ENCODE measurements around the gene ZER1.

Gene ZER1

DNA sequence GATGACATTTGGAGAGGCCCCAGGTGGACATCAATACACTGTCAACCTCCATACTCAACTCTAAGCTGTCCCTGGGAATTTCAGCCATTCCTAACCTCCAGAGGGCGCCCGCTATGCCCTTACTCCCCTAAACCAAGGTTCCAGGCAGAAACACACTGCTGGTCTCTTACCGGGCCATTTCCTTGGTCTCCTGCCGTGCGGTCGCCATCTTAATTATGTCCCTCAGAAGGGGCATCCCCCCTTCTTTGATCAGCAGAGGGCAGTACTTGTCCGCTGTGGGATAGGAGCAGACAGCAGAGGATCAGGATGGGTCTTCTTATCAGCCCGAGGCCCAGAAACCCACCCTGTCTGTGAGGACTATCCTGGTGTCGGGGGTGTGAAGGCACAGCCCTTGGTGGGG lies 38.5 kb downstream of the ZER1 start:
- Mint-ChIP-seq H3K4me1 (ENCODE audit: low read depth) (peaks cover 2% of the 10 kb centered on the region), H3K27ac (no peak overlapping the region), H3K4me3 (no peak overlapping the region), H3K9me3 (no peaks in the 10 kb centered on the region), H3K36me3 (ENCODE audit: low read depth) (peaks cover 10% of the 10 kb centered on the region), H3K27me3 (ENCODE audit: low read depth) (no peaks in the 10 kb centered on the region)

DNA sequence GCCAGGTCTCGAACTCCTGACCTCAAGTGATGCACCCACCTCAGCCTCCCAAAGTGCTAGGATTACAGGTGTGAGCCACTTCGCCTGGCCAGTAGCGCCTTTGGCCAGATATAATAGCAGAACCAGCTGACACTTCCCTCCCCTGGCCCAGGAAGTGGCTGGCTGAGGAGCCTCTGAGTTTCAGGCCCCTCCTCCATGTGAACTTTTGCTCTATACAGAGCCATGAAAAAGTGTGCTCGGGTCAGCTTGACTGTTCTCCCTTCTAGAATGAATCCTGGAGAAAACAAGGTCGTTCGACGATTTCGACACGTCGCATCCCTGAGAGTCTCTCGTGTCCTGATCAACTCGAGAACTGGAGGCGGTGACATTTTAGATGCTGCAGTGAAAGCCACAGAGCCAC lies 39.2 kb downstream of the ZER1 start:
- H3K27ac Mint-ChIP-seq: no peak overlapping the region
- no peak overlapping the region for H3K4me3 Mint-ChIP-seq
- H3K36me3 Mint-ChIP-seq (ENCODE audit: low read depth): peaks cover 10% of the 10 kb centered on the region
- H3K9me3 Mint-ChIP-seq: no peaks in the 10 kb centered on the region
- no peaks in the 10 kb centered on the region for H3K27me3 Mint-ChIP-seq (ENCODE audit: low read depth)
- peaks cover 5% of the 10 kb centered on the region for H3K4me1 Mint-ChIP-seq (ENCODE audit: low read depth)

GRCh38 chr9:128731691-128732090 lies 40.0 kb downstream of the ZER1 start:
- Mint-ChIP-seq H3K27ac (no peak overlapping the region), H3K4me1 (ENCODE audit: low read depth) (peaks cover 6% of the 10 kb centered on the region), H3K9me3 (no peaks in the 10 kb centered on the region), H3K36me3 (ENCODE audit: low read depth) (peaks cover 10% of the 10 kb centered on the region), H3K4me3 (no peak overlapping the region), H3K27me3 (ENCODE audit: low read depth) (no peaks in the 10 kb centered on the region)

DNA sequence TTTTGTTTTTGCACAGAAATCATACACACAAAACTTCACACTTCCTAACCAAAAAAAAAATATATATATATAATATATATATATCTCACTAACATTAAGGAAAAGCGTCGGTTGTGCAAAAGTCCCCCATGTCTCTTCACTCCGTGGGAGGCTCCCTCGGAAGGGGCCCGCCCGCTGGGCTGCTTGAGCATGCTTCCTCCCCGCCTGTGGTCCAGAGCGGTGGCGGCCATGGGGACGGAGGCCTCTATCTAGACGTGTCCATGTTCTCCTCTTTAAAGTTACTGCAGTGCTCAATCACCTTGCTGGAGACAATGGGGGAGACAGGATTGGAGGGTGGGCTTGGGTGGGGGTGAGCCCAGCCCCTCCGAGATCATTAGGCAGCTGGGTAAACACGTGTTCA lies 40.6 kb downstream of the ZER1 start:
- no peaks in the 10 kb centered on the region for H3K27me3 Mint-ChIP-seq (ENCODE audit: low read depth)
- H3K4me3 Mint-ChIP-seq: no peak overlapping the region
- H3K36me3 Mint-ChIP-seq (ENCODE audit: low read depth): peaks cover 10% of the 10 kb centered on the region
- H3K4me1 Mint-ChIP-seq (ENCODE audit: low read depth): peaks cover 8% of the 10 kb centered on the region
- no peak overlapping the region for H3K27ac Mint-ChIP-seq
- H3K9me3 Mint-ChIP-seq: no peaks in the 10 kb centered on the region

DNA sequence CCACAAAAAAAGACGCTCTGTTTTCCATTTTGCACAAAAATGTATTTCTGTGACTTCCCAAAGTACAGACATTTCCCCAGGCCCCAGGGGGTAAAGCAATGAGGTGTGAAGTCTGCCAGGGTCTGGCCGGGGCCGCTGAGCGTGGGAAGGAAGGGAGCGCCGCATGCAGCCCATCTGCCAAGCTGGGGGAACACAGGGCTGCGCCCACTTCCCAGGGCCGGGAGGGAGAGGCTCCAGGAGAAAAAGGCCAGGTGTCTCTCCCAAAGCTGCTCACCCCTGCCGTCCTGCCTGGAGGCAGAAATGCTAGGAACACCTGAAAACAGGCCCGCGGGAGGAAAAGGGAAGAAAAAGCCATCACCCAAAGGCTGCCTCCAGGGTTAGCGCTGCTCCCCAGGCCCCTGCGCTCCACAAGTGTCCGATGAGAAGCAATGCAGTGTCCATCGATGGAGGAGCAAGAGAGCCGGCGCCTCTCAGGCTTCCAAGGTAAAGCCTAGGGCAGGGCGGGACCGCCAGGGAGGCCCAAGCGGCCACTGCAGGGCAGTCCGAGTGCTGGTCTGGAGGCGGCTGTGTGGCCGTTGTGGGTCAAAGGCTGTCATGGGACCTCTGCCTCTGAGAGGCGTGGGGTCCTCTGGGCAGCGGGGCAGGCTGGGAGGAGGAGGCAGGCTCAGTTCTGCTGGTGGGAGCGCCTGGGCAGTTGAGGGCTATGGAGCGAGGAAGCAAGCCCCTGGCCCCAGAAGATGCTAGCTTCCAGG lies 41.8 kb downstream of the ZER1 start:
- peaks cover 4% of the 10 kb centered on the region for H3K36me3 Mint-ChIP-seq (ENCODE audit: low read depth)
- no peak overlapping the region for H3K27ac Mint-ChIP-seq
- H3K4me1 Mint-ChIP-seq (ENCODE audit: low read depth): peaks cover 11% of the 10 kb centered on the region
- H3K27me3 Mint-ChIP-seq (ENCODE audit: low read depth): no peaks in the 10 kb centered on the region
- no peak overlapping the region for H3K4me3 Mint-ChIP-seq
- H3K9me3 Mint-ChIP-seq: no peaks in the 10 kb centered on the region

- peaks cover 14% of the 10 kb centered on the region for H3K4me1 Mint-ChIP-seq (ENCODE audit: low read depth)
- H3K27ac Mint-ChIP-seq: no peak overlapping the region
- H3K4me3 Mint-ChIP-seq: no peak overlapping the region
- peaks cover 4% of the 10 kb centered on the region for H3K36me3 Mint-ChIP-seq (ENCODE audit: low read depth)
- no peaks in the 10 kb centered on the region for H3K9me3 Mint-ChIP-seq
- no peaks in the 10 kb centered on the region for H3K27me3 Mint-ChIP-seq (ENCODE audit: low read depth)
Measured at GRCh38 chr9:128729302-128729701, 42.4 kb downstream of the ZER1 start.

DNA sequence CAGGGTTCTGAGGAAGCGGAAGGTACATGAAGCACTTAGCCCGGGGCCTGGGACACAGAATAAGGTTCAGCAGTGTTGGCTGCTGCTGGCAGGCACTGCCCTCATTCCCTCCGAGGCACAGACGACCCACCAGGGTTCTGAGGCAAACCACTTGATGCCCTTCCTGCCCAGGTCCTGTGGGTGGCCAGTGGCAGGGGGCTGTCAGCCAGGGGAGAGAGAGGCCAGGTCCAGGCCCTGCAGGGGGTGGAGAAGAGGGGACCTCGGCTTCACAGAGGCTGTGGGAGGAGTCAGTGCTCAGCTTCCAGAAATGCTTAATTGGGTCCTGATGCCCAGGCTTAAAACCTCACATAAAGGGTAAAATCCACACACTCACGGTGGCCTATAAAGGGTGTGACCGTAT lies 43.4 kb downstream of the ZER1 start:
- Mint-ChIP-seq H3K27me3 (ENCODE audit: low read depth) (no peaks in the 10 kb centered on the region), H3K4me3 (no peak overlapping the region), H3K4me1 (ENCODE audit: low read depth) (peaks cover 14% of the 10 kb centered on the region), H3K9me3 (no peaks in the 10 kb centered on the region), H3K27ac (no peak overlapping the region), H3K36me3 (ENCODE audit: low read depth) (peaks cover 4% of the 10 kb centered on the region)

DNA sequence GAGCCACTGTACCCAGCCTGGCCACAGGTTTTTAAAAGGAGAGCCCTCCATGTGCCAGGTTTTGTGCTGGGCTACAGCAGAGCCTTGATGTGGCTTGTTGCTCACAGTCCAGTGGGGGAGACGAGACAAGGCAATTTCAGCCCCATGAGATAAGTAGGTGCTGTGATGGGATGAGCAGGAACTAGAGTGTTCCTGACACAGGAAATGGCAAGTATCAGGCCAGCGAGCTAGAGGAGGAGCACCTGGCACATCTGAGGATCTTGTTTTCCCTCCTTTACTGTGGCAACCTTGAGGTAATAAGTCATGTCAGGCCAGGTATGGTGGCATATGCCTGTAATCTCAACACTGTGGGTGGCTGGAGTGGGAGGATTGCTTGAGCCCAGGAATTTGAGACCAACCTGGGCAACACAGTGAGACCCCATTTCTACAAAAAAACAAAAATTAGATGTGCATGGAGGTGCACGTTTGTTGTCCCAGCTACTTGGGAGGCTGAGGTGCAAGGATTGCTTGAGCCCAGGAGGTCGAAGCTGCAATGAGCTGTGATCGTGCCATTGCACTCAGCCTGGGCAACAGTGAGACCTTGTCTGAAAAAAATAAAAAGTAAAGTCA lies 44.0 kb downstream of the ZER1 start:
- H3K4me1 Mint-ChIP-seq (ENCODE audit: low read depth): peaks cover 19% of the 10 kb centered on the region
- no peaks in the 10 kb centered on the region for H3K9me3 Mint-ChIP-seq
- H3K36me3 Mint-ChIP-seq (ENCODE audit: low read depth): peaks cover 2% of the 10 kb centered on the region
- H3K4me3 Mint-ChIP-seq: no peak overlapping the region
- no peak overlapping the region for H3K27ac Mint-ChIP-seq
- no peaks in the 10 kb centered on the region for H3K27me3 Mint-ChIP-seq (ENCODE audit: low read depth)

DNA sequence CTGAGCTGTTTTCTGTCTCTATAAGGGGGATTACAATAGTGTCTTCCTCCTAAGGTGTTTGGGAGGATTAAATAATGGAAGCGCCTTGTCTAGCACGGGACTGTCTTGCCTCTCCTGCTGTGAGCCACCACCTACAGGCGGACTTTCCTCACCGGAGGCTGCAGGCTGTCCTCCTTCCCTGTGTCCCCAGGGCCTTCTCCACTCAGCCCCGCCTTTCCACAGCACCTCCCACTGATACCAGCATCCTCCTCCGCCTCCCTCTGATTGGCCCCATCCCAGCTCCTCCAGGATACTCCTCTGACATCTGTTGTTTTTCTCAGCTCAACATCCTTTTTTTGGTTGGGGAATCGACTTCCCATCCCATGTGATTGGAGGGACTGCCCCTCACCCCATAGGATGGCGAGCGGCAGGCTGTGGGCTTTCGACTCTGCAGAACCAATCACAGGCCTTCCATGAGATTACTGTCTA lies 46.9 kb downstream of the ZER1 start:
- no peaks in the 10 kb centered on the region for H3K9me3 Mint-ChIP-seq
- peak overlapping the region; percentile 99 for H3K4me3 Mint-ChIP-seq
- no peaks in the 10 kb centered on the region for H3K27me3 Mint-ChIP-seq (ENCODE audit: low read depth)
- H3K4me1 Mint-ChIP-seq (ENCODE audit: low read depth): peaks cover 25% of the 10 kb centered on the region
- peak overlapping the region; percentile 90 for H3K27ac Mint-ChIP-seq
- peaks cover 6% of the 10 kb centered on the region for H3K36me3 Mint-ChIP-seq (ENCODE audit: low read depth)

- peak within 1 kb of the TSS; percentile 99 for H3K4me3 Mint-ChIP-seq
- H3K27me3 Mint-ChIP-seq (ENCODE audit: low read depth): no peaks in the 10 kb centered on the region
- H3K4me1 Mint-ChIP-seq (ENCODE audit: low read depth): peaks cover 25% of the 10 kb centered on the region
- peaks cover 6% of the 10 kb centered on the region for H3K36me3 Mint-ChIP-seq (ENCODE audit: low read depth)
- H3K9me3 Mint-ChIP-seq: no peaks in the 10 kb centered on the region
- H3K27ac Mint-ChIP-seq: peak within 1 kb of the TSS; percentile 94
Measured at GRCh38 chr9:128723866-128724743, 47.6 kb downstream of the ZER1 start, which contains the start of gene ZDHHC12. TSS of gene ZDHHC12 (minus strand) at chr9:128724127. CDS start at chr9:128724093, 34 bp downstream.

- peak overlapping the region; percentile 94 for H3K27ac Mint-ChIP-seq
- H3K36me3 Mint-ChIP-seq (ENCODE audit: low read depth): peaks cover 6% of the 10 kb centered on the region
- no peaks in the 10 kb centered on the region for H3K27me3 Mint-ChIP-seq (ENCODE audit: low read depth)
- peak overlapping the region; percentile 99 for H3K4me3 Mint-ChIP-seq
- H3K4me1 Mint-ChIP-seq (ENCODE audit: low read depth): peaks cover 25% of the 10 kb centered on the region
- H3K9me3 Mint-ChIP-seq: no peaks in the 10 kb centered on the region
Measured at GRCh38 chr9:128723352-128723865, 48.3 kb downstream of the ZER1 start.

- Mint-ChIP-seq H3K9me3 (no peaks in the 10 kb centered on the region), H3K4me3 (peak overlapping the region; percentile 99), H3K27ac (peak overlapping the region; percentile 94), H3K27me3 (ENCODE audit: low read depth) (no peaks in the 10 kb centered on the region), H3K4me1 (ENCODE audit: low read depth) (peaks cover 23% of the 10 kb centered on the region), H3K36me3 (ENCODE audit: low read depth) (peaks cover 6% of the 10 kb centered on the region)
Measured at GRCh38 chr9:128722380-128723351, 49.1 kb downstream of the ZER1 start.

GRCh38 chr9:128721487-128722010 lies 50.2 kb downstream of the ZER1 start:
- H3K27me3 Mint-ChIP-seq (ENCODE audit: low read depth): no peaks in the 10 kb centered on the region
- peak overlapping the region; percentile 99 for H3K4me3 Mint-ChIP-seq
- no peaks in the 10 kb centered on the region for H3K9me3 Mint-ChIP-seq
- H3K4me1 Mint-ChIP-seq (ENCODE audit: low read depth): peaks cover 21% of the 10 kb centered on the region
- peaks cover 6% of the 10 kb centered on the region for H3K36me3 Mint-ChIP-seq (ENCODE audit: low read depth)
- no peak overlapping the region for H3K27ac Mint-ChIP-seq

Data from T-helper 1 cell treated with Interleukin-12 subunit alpha and Interleukin-12 subunit beta and Interleukin-4 antibody, amounts not matched to agents 30 μg/mL and 1 μg/mL, for 36 hours (primary cell).